C4-2B (cell line): Measurements from ENCODE around the gene MADD.

ENCODE experiments used
- H3K27ac ChIP-seq: fragments of 450-650 bp; 2 replicates; pipeline ENCODE4 v1.5.1; 2017
- CTCF ChIP-seq: fragments of 450-650 bp; conservative IDR thresholded peaks from 2 replicates; pipeline ENCODE4 v1.5.1; 2017; ENCODE audit warnings: mild to moderate bottlenecking
- ZFX ChIP-seq: fragments of 450-650 bp; IDR thresholded peaks from 2 replicates; pipeline ENCODE4 v1.6.1; 2017

MADD gene

GRCh38 chr11:47251751-47252150 is 18.2 kb upstream of the MADD start:
- H3K27ac ChIP-seq: no peak overlapping the region
- TF ChIP-seq CTCF (no peak), ZFX (no peak)

- H3K27ac ChIP-seq: no peak overlapping the region
- TF ChIP-seq ZFX: no peak
- TF ChIP-seq CTCF: no peak
Measured at GRCh38 chr11:47253660-47254059, 16.3 kb upstream of the MADD start.

- no peak overlapping the region for H3K27ac ChIP-seq
- TF ChIP-seq ZFX (no peak), CTCF (no peak)
Measured at GRCh38 chr11:47254386-47254785, 15.5 kb upstream of the MADD start.

- H3K27ac ChIP-seq: no peak overlapping the region
- TF ChIP-seq ZFX (no peak), CTCF (no peak)
Measured at GRCh38 chr11:47256374-47256773, 13.6 kb upstream of the MADD start.

- no peak for TF ChIP-seq ZFX
- TF ChIP-seq CTCF: no peak
- no peak overlapping the region for H3K27ac ChIP-seq
Measured at GRCh38 chr11:47257177-47257516, 12.8 kb upstream of the MADD start.

- no peak within 1 kb of the TSS for H3K27ac ChIP-seq
- no peak for TF ChIP-seq ZFX
- TF ChIP-seq CTCF: no peak
Measured at GRCh38 chr11:47257517-47258316, 12.2 kb upstream of the MADD start, which contains the start of gene NR1H3. NR1H3 (plus strand) TSS chr11:47257996; CDS start chr11:47259217, 1,221 bp downstream.

GRCh38 chr11:47258317-47258902 is 11.5 kb upstream of the MADD start:
- no peak overlapping the region for H3K27ac ChIP-seq
- TF ChIP-seq CTCF (no peak), ZFX (no peak)
